HepG2 (cell line): ENCODE results near the gene MAN1A1. TPM values are rescaled to one million over a fixed set of nuclear protein-coding genes. Genes with fewer than 3 reads are reported as not detected.

ENCODE experiments used
- BORCS8-MEF2B ChIP-seq: sonication (generic); formaldehyde crosslinking; IDR thresholded peaks from 2 replicates; pipeline ENCODE4 v1.8.0; 2022; ENCODE audit warnings: mild to moderate bottlenecking, missing genetic modification reagents
- CREB3 ChIP-seq: sonication (generic); formaldehyde crosslinking; IDR thresholded peaks from 2 replicates; pipeline ENCODE4 v1.5.0; 2020; ENCODE audit warnings: missing genetic modification reagents
- DNMT3B ChIP-seq: conservative IDR thresholded peaks from 2 replicates; pipeline ENCODE4 v1.6.1; 2016; ENCODE audit warnings: missing biosample characterization, control low read depth
- EEA1 ChIP-seq: sonication (generic); formaldehyde crosslinking; IDR thresholded peaks from 2 replicates; pipeline ENCODE4 v1.5.1; 2020; ENCODE audit warnings: mild to moderate bottlenecking, missing genetic modification reagents, borderline replicate concordance
- JUNB ChIP-seq: sonication (generic); formaldehyde crosslinking; IDR thresholded peaks from 2 replicates; pipeline ENCODE4 v1.8.0; 2022; ENCODE audit warnings: missing genetic modification reagents, mild to moderate bottlenecking, borderline replicate concordance
- LCORL ChIP-seq, 2 experiments: fragments of 450-650 bp in 1 of 2; sonication (generic) in 1 of 2; formaldehyde crosslinking in 1 of 2; IDR thresholded peaks; 2 replicates each; pipeline versions ENCODE4 v1.5.0 to v1.6.1; 2017 to 2020; ENCODE audit warnings: antibody characterized with exemption in 1 of 2, missing genetic modification reagents in 1 of 2
- NR2F6 ChIP-seq, 2 experiments: IDR thresholded peaks; 2 replicates each; pipeline ENCODE4 v1.6.1; 2016; ENCODE audit warnings: antibody characterized with exemption in 1 of 2, mild to moderate bottlenecking in 1 of 2
- RBM39 ChIP-seq: fragments of 200-400 bp; formaldehyde crosslinking; IDR thresholded peaks from one replicate; pipeline ENCODE4 v1.6.1; 2018; ENCODE audit warnings: antibody characterized with exemption, mild to moderate bottlenecking, low read depth, low read length; ENCODE audit not compliant: poor library complexity, severe bottlenecking
- ZBTB20 ChIP-seq: sonication (generic); formaldehyde crosslinking; IDR thresholded peaks from 2 replicates; pipeline ENCODE4 v1.8.1; 2023; ENCODE audit warnings: missing genetic modification reagents, low read depth, mild to moderate bottlenecking, borderline replicate concordance
- ZBTB25 ChIP-seq: IDR thresholded peaks from 2 replicates; pipeline ENCODE4 v1.6.1; 2018; ENCODE audit warnings: missing genetic modification reagents
- ZNF276 ChIP-seq: sonication (generic); formaldehyde crosslinking; IDR thresholded peaks from 2 replicates; pipeline ENCODE4 v1.4.0; 2020; ENCODE audit warnings: mild to moderate bottlenecking, low read depth, missing genetic modification reagents
- ZNF331 ChIP-seq: sonication (generic); formaldehyde crosslinking; IDR thresholded peaks from 2 replicates; pipeline ENCODE4 v1.4.0; 2020; ENCODE audit warnings: missing genetic modification reagents
- ZNF367 ChIP-seq: sonication (generic); formaldehyde crosslinking; IDR thresholded peaks from 2 replicates; pipeline ENCODE4 v1.4.0; 2020; ENCODE audit warnings: missing genetic modification reagents, borderline replicate concordance
- ZNF382 ChIP-seq: sonication (generic); formaldehyde crosslinking; IDR thresholded peaks from 2 replicates; pipeline ENCODE4 v1.5.0; 2020; ENCODE audit warnings: missing genetic modification reagents, mild to moderate bottlenecking, borderline replicate concordance
- ZNF558 ChIP-seq: sonication (generic); formaldehyde crosslinking; IDR thresholded peaks from 2 replicates; pipeline ENCODE4 v1.9.0; 2022; ENCODE audit warnings: mild to moderate bottlenecking, missing genetic modification reagents, borderline replicate concordance
- ZNF589 ChIP-seq: sonication (generic); formaldehyde crosslinking; conservative IDR thresholded peaks from 2 replicates; pipeline ENCODE4 v1.8.0; 2022; ENCODE audit warnings: mild to moderate bottlenecking, moderate library complexity, missing genetic modification reagents
- ZNF75D ChIP-seq: sonication (generic); formaldehyde crosslinking; IDR thresholded peaks from 2 replicates; pipeline ENCODE4 v1.8.1; 2023; ENCODE audit warnings: missing genetic modification reagents, mild to moderate bottlenecking, borderline replicate concordance
- ZZZ3 ChIP-seq: sonication (generic); formaldehyde crosslinking; IDR thresholded peaks from 2 replicates; pipeline ENCODE4 v1.4.0; 2020; ENCODE audit warnings: missing genetic modification reagents, mild to moderate bottlenecking, borderline replicate concordance
- polyA plus RNA-seq, 8 experiments: library from polyadenylated mRNA; depleted of rRNA in 3 of 8; stranded (reverse) in 7 of 8; unstranded in 1 of 8; fragments of >200 nt; fragmentation: Illumina TruSeq in 4 of 8; extraction: Trizol in 4 of 8; gene quantifications; 2 replicates each; pipeline versions ENCODE4 v1.2.1 to v1.2.3, GENCODE V29; 2011 to 2016; ENCODE audit warnings: low read depth in 4 of 8, missing spikeins in 1 of 8, mixed read lengths in 1 of 8; ENCODE audit not compliant: insufficient read depth in 1 of 8
- total RNA-seq, 5 experiments: library from RNA; depleted of rRNA; stranded (reverse); fragments of >200 nt; fragmentation: Illumina TruSeq; extraction: Trizol; gene quantifications; 2 replicates each; pipeline ENCODE4 v1.2.3, GENCODE V29; 2016; ENCODE audit warnings: low read depth in 1 of 5
- TF ChIP-seq, protein P1 (sequence below): IDR thresholded peaks from 2 replicates; pipeline ENCODE4 v1.6.1; 2012; ENCODE audit warnings: low read depth, low read length, improper control_type of control experiment
- TF ChIP-seq, protein P2 (sequence below): sonication (generic); formaldehyde crosslinking; conservative IDR thresholded peaks from 2 replicates; pipeline ENCODE4 v1.8.0; 2022; ENCODE audit warnings: low read depth, missing genetic modification reagents

The MAN1A1 gene
- total and polyA plus RNA-seq, 2 of the 13 experiments (the other 11 are each of a cell fraction or from before 2014, with no cell fraction given), result 156 to 236 TPM

GRCh38 chr6:119349361-119350201, at the start of gene MAN1A1 (continued):
- TF ChIP-seq, protein P1, sequence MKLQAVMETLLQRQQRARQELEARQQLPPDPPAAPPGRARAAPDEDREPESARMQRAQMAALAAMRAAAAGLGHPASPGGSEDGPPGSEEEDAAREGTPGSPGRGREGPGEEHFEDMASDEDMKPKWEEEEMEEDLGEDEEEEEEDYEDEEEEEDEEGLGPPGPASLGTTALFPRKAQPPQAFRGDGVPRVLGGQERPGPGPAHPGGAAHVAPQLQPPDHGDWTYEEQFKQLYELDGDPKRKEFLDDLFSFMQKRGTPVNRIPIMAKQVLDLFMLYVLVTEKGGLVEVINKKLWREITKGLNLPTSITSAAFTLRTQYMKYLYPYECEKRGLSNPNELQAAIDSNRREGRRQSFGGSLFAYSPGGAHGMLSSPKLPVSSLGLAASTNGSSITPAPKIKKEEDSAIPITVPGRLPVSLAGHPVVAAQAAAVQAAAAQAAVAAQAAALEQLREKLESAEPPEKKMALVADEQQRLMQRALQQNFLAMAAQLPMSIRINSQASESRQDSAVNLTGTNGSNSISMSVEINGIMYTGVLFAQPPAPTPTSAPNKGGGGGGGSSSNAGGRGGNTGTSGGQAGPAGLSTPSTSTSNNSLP, result no peak
- TF ChIP-seq, protein P2, sequence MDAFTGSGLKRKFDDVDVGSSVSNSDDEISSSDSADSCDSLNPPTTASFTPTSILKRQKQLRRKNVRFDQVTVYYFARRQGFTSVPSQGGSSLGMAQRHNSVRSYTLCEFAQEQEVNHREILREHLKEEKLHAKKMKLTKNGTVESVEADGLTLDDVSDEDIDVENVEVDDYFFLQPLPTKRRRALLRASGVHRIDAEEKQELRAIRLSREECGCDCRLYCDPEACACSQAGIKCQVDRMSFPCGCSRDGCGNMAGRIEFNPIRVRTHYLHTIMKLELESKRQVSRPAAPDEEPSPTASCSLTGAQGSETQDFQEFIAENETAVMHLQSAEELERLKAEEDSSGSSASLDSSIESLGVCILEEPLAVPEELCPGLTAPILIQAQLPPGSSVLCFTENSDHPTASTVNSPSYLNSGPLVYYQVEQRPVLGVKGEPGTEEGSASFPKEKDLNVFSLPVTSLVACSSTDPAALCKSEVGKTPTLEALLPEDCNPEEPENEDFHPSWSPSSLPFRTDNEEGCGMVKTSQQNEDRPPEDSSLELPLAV (CRISPR knock-in tag), result peak; percentile 91
- TF ChIP-seq ZNF558 (CRISPR knock-in tag) (peak; percentile 93), EEA1 (CRISPR knock-in tag) (peak; percentile 96; the same call in 1 of the 2 replicates), ZNF589 (CRISPR knock-in tag) (peak; percentile 92; the same call in 1 of the 2 replicates), CREB3 (no peak; the same call in 1 of the 2 replicates), ZZZ3 (CRISPR knock-in tag) (peak; percentile 74), ZNF367 (no peak), ZBTB25 (peak; percentile 80; the same call in 1 of the 2 replicates), BORCS8-MEF2B (CRISPR knock-in tag) (peak; percentile 91; the same call in 1 of the 2 replicates), ZNF331 (peak; percentile 93), ZNF276 (peak; percentile 47; the same call in 1 of the 2 replicates), ZNF75D (no peak), ZBTB20 (peak; percentile 19), NR2F6 (IDR thresholded peaks at IDR 0.05) (no peak), NR2F6 (CRISPR knock-in tag; IDR thresholded peaks at IDR 0.05) (peak; percentile 63; the same call in 1 of the 2 replicates), JUNB (CRISPR knock-in tag) (no peak), RBM39 (peak; percentile 91), DNMT3B (CRISPR knock-in tag) (no peak; the same call in 1 of the 2 replicates), ZNF382 (CRISPR knock-in tag) (no peak), LCORL (IDR thresholded peaks at IDR 0.05) (no peak), LCORL (CRISPR knock-in tag; IDR thresholded peaks at IDR 0.05) (peak; percentile 87; the same call in 1 of the 2 replicates)
